Activated T-helper 2 cell treated with anti-CD3 and anti-CD28 coated beads, Interferon-gamma antibody, Interleukin-2, Interleukin-4, amounts not matched to agents 10 μg/mL and 5 μg/mL and 100 μg/mL, durations not matched to agents 14 hours and 24 hours and 36 hours (primary cell): Measurements from ENCODE around the gene ARHGAP30. TPM values are rescaled to one million over a fixed set of nuclear protein-coding genes. Genes with fewer than 3 reads are reported as not detected.
"Not testable (repeated sequence)": the region's sequence is repeated elsewhere in the genome, so short reads cannot be mapped to it uniquely, and the experiment has no call there.

Experiments
- DNase-seq: peaks from one replicate; pipeline ENCODE4 v3.0.0; 2021; ENCODE audit warnings: low spot score
- H3K27ac Mint-ChIP-seq: one replicate; pipeline ENCODE4 v1.8.0; 2021; ENCODE audit warnings: mixed read lengths
- H3K27me3 Mint-ChIP-seq: one replicate; pipeline ENCODE4 v1.8.0; 2021; ENCODE audit warnings: low read depth, mixed read lengths
- H3K36me3 Mint-ChIP-seq: one replicate; pipeline ENCODE4 v1.8.0; 2021; ENCODE audit warnings: low read depth, mixed read lengths
- H3K4me1 Mint-ChIP-seq: one replicate; pipeline ENCODE4 v1.8.0; 2021; ENCODE audit warnings: low read depth, mixed read lengths
- H3K4me3 Mint-ChIP-seq: one replicate; pipeline ENCODE4 v1.8.0; 2021; ENCODE audit warnings: low read depth, mild to moderate bottlenecking, moderate library complexity, mixed read lengths
- H3K9me3 Mint-ChIP-seq: one replicate; pipeline ENCODE4 v1.8.0; 2021; ENCODE audit warnings: mixed read lengths
- intact Hi-C: fragments of 100-400 bp; cut with micrococcal nuclease; formaldehyde crosslinking; loops from one replicate; pipeline ENCODE4 v1.15.1; 2023
- total RNA-seq: library from RNA; stranded (reverse); gene quantifications from 2 replicates; pipeline ENCODE4 v1.2.3, GENCODE V29; 2022

ARHGAP30 gene
- total RNA-seq, 1 donor from 2014 or later = 161 TPM

DNA sequence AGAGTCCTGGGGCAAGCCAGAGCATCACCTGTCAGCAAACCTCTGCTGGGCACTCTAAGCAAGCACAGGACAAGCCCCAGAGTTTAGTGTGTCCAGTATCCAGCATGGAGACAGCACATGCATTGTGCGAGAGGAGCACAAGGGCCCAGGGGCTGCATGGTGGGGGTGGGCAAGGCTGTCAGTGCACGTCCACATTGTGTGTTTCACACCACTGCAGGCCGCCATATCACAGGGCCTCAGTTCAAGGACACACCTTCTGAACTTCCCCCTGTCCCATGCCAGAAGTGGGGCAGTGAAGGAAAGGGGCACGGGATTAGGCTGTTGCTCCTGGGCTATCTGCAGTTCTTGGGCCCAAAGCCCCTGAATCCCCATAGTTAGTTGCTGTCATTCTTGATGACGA is 30.1 kb downstream of the ARHGAP30 start:
- peak overlapping the region; percentile 76 for H3K4me3 Mint-ChIP-seq
- H3K27me3 Mint-ChIP-seq = no peaks in the 10 kb centered on the region
- peak overlapping the region; percentile 79 for H3K27ac Mint-ChIP-seq
- no peaks in the 10 kb centered on the region for H3K9me3 Mint-ChIP-seq
- peaks cover 39% of the 10 kb centered on the region for H3K4me1 Mint-ChIP-seq
- intact Hi-C loops = no loop called here
- DNase-seq = no peak
- H3K36me3 Mint-ChIP-seq = peaks cover 43% of the 10 kb centered on the region

DNA sequence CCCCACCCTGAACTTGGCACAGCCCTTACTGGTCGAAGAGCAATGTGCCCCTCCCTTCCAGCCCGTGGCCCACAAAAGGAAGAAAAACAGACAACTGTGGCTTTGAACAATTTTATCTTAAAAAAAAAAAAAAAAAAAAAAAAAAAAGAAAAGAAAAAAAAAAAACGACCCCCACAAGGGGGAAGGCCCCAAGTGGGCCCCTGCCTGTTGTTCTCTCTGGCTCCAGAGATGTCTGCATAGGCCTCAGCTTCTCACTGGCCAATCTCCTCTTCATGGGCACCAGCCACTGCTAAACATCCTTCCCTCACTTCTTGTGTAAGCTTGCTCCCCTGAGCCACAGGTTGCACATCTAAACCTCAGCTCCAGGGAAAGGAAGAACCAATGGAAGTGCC is 30.5 kb downstream of the ARHGAP30 start:
- intact Hi-C loops = no loop called here
- Mint-ChIP-seq H3K27ac (peak overlapping the region; percentile 82), H3K27me3 (no peaks in the 10 kb centered on the region), H3K36me3 (peaks cover 43% of the 10 kb centered on the region), H3K9me3 (no peaks in the 10 kb centered on the region), H3K4me3 (peak overlapping the region; percentile 90), H3K4me1 (peaks cover 35% of the 10 kb centered on the region)
- no peak for DNase-seq

DNA sequence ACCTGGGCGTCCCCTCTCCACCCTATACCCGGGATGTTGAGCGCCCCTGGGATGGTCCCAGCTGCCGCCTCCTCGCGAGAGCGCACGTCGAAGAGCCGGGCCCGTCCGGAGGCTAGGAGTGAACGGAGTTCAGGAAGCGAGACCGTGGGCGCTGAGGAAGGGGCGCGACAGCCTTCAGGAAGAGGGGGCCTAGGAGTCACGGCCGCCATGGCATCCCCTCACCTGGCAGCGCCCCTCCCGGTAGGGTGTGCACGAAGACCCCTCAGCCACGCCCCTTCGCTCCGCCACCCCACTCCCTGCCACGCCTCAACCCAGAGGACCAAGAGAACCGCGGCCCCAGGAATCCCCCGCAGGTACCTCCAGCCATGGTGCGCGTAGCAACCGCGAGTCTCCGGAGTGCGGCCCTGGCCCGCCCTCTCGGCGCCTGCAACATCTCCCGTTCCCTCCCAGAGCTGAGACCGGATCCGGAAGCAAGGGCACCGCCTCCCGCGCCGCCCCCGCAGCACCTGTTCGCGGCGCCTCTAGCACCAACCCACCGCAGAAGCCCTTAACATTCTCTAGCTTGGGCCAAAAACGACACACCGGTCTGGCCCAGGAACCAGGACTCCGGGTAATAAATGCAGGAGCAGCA is 31.1 kb downstream of the ARHGAP30 start, which contains the start of gene TSTD1:
TSS of gene TSTD1 (minus strand) at position 442 of the 631 bp plus-strand sequence. CDS start at position 367, 75 bp downstream.
- Mint-ChIP-seq H3K4me1 (peaks cover 33% of the 10 kb centered on the region), H3K9me3 (no peaks in the 10 kb centered on the region)

DNA sequence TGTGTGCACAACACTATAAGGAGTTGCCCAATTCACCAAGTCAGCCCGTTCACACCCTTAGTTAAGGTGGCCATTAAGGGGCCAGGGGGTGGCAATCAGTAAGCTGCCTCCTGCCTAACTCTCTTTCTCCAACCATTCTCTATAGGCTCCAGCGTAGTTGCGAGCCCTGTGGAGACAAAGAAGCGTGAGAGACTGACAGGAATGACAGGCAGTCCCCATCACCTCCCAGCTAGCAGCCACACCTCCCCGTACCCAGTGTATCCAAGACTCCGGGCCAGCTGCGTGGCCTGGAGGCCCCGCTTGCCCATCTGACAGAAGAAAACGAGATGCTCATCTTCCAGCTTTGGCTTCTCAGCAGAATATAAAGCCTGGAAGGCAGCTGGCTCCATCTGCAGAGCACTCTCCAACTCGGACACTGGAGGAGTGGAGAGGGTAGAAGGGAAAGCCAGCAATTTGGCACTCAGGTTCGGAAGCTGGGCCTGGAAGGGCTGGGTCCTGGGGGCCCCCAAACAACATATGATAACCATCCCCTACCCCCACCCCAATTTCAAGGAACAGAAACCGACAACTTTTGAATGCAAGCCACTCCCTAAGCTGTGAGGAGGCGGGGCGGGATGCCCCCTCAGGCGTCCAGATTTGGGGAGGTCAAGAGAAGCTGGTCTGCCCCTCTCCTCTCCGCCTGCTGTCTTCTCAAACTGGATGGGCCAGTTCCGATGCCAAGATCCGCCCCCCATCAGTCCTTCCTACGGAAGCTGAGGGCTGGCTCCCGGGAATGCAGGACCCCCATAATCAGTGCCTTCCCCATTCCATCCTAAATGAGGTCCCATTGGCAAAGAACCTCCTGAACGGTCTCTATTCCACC is 31.8 kb downstream of the ARHGAP30 start:
- Mint-ChIP-seq H3K27me3 (no peaks in the 10 kb centered on the region), H3K9me3 (no peaks in the 10 kb centered on the region), H3K27ac (peak overlapping the region; percentile 22), H3K4me1 (peaks cover 35% of the 10 kb centered on the region), H3K4me3 (peak overlapping the region; percentile 90), H3K36me3 (peaks cover 44% of the 10 kb centered on the region)
- intact Hi-C loops = no loop called here
- no peak for DNase-seq

More for the DNA sequence above, 31.1 kb downstream of the ARHGAP30 start, which contains the start of gene TSTD1:
- intact Hi-C loops = no loop called here
- peak; percentile 81 for DNase-seq
- peak within 1 kb of the TSS; percentile 82 for H3K27ac Mint-ChIP-seq
- H3K4me3 Mint-ChIP-seq = peak within 1 kb of the TSS; percentile 90
- H3K27me3 Mint-ChIP-seq = no peaks in the 10 kb centered on the region
- peaks cover 43% of the 10 kb centered on the region for H3K36me3 Mint-ChIP-seq

DNA sequence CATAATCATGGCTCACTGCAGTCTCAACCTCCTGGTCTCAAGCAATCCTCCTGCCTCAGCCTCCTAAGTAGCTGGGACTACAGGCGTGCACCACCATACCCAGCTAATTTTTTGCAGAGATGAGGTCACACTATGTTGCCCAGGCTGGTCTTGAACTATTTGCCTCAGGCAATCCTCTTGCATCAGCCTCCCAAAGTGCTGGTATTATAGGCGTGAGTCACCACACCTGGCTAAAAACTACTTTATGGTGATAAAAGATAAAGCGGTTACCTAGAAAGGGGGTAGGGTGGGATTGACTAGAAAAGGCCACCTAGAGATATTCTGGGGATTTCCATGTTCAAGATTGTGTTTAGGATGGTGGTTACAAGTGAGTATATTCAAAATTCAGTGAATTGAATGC is 35.9 kb downstream of the ARHGAP30 start:
- H3K27ac Mint-ChIP-seq = no peak overlapping the region
- H3K9me3 Mint-ChIP-seq = no peaks in the 10 kb centered on the region
- H3K27me3 Mint-ChIP-seq = no peaks in the 10 kb centered on the region
- peaks cover 27% of the 10 kb centered on the region for H3K4me1 Mint-ChIP-seq
- intact Hi-C loops = loop anchor here (5.0 kb wide), 1 partner anchor 36 kb away; no protein-coding TSS in a partner anchor
- no peak for DNase-seq
- H3K36me3 Mint-ChIP-seq = peaks cover 27% of the 10 kb centered on the region
- no peak overlapping the region for H3K4me3 Mint-ChIP-seq

DNA sequence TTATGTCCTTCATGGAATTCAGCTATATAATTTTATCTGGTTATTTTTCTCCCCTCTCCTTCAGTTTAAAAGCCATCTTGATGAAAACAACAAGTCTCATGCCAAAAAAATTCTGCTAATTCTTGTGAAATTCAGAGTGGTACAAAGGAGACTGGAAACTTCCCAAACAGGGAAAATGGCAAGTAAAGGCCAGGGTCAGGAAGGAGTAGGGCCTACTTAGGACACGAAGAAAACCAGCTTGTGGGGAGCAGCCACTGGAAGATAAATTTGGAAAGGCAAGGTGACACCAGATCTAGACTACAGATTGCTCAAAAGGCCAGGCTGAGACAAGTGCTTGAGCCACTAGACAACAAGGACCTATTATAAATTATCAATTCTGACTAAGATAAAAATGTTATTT is 37.3 kb downstream of the ARHGAP30 start:
- DNase-seq = no peak
- peak overlapping the region; percentile 72 for H3K27ac Mint-ChIP-seq
- intact Hi-C loops = loop anchor here (1.0 to 5.0 kb wide), 2 partner anchors 19 to 35 kb away; no protein-coding TSS in a partner anchor

DNA sequence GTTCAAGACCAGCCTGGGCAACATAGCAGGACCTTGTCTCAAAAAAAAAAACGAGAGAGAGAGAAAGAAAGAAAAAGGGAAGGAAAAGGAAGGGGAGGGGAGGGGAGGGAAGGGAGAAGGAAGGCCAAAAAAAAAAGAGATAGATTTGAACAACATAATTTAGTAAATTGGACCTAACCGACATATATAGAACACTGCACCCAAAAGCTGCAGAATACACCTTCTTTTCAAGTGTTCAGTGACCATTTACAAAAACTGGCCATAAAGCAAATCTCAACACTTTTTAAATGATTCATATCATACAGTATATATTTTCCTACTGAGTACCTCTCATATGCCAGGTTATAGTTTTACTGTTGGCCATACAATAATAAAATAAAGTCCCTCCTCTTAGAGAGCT is 37.8 kb downstream of the ARHGAP30 start:
- peaks cover 4% of the 10 kb centered on the region for H3K9me3 Mint-ChIP-seq
- DNase-seq = no peak
- peaks cover 18% of the 10 kb centered on the region for H3K4me1 Mint-ChIP-seq
- H3K27me3 Mint-ChIP-seq = no peaks in the 10 kb centered on the region
- no peak overlapping the region for H3K4me3 Mint-ChIP-seq
- intact Hi-C loops = loop anchor here (1.0 to 5.0 kb wide), 2 partner anchors 19 to 35 kb away; no protein-coding TSS in a partner anchor
- peak overlapping the region; percentile 55 for H3K27ac Mint-ChIP-seq
- H3K36me3 Mint-ChIP-seq = peaks cover 25% of the 10 kb centered on the region

More for the DNA sequence above, 37.3 kb downstream of the ARHGAP30 start:
- no peaks in the 10 kb centered on the region for H3K9me3 Mint-ChIP-seq
- H3K4me1 Mint-ChIP-seq = peaks cover 17% of the 10 kb centered on the region
- peaks cover 25% of the 10 kb centered on the region for H3K36me3 Mint-ChIP-seq
- H3K27me3 Mint-ChIP-seq = no peaks in the 10 kb centered on the region
- peak overlapping the region; percentile 40 for H3K4me3 Mint-ChIP-seq

DNA sequence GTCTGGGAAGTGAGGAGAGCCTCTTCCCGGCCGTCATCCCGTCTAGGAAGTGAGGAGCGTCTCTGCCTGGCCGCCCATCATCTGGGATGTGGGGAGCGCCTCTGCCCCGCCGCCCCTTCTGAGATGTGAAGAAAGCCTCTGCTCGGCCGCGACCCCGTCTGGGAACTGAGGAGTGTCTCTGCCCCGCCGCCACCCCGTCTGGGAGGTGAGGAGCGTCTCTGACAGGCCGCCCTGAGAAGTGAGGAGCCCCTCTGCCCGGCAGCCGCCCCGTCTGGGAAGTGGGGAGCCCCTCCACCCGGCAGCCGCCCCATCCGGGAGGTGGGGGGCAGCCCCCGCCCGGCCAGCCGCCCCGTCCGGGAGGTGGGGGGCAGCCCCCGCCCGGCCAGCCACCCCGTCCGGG is 40.2 kb downstream of the ARHGAP30 start:
- H3K27ac Mint-ChIP-seq, H3K27me3 Mint-ChIP-seq, intact Hi-C loops, DNase-seq, H3K4me3 Mint-ChIP-seq, H3K9me3 Mint-ChIP-seq: not testable (repeated sequence)
- Mint-ChIP-seq H3K36me3 (peaks cover 27% of the 10 kb centered on the region), H3K4me1 (peaks cover 21% of the 10 kb centered on the region)

DNA sequence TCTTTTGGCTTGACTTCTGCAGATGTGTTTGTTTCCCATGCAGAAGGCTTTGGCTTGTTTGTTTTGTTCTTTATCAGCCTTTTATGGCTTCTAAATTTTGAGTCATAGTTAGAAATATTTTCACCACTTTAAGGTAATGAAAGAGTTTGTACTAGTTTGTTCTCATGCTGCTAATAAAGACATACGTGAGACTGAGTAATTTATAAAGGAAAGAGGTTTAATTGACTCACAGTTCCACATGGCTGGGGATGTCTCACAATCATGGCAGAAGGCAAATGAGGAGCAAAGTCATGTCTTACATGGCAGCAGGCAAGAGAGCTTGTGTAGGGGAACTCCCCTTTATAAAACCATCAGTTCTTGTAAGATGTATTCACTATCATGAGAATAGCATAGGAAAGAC is 42.7 kb downstream of the ARHGAP30 start:
- H3K27me3 Mint-ChIP-seq, H3K4me3 Mint-ChIP-seq, DNase-seq, intact Hi-C loops, H3K9me3 Mint-ChIP-seq: not testable (repeated sequence)
- peak overlapping the region; percentile 34 for H3K27ac Mint-ChIP-seq
- peaks cover 15% of the 10 kb centered on the region for H3K4me1 Mint-ChIP-seq
- H3K36me3 Mint-ChIP-seq = peaks cover 23% of the 10 kb centered on the region

DNA sequence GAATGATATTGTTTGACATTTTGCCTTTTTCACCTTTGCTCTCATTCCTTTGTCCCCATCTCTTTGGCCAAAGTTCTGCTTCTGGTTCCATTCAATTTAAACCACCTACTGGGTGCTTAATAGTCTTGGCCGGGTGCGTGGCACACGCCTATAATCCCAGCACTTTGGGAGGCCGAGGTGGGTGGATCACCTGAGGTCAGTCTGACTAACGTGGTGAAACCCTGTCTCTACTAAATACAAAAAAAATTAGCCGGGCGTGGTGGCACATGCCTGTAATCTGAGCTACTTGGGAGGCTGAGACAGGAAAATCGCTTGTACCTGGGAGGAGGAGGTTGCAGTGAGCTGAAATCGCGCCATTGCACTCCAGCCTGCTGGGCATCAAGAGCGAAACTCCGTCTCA is 47.3 kb downstream of the ARHGAP30 start:
- DNase-seq, intact Hi-C loops, H3K36me3 Mint-ChIP-seq, H3K27me3 Mint-ChIP-seq, H3K9me3 Mint-ChIP-seq, H3K27ac Mint-ChIP-seq: not testable (repeated sequence)
- peaks cover 41% of the 10 kb centered on the region for H3K4me1 Mint-ChIP-seq
- H3K4me3 Mint-ChIP-seq = peak overlapping the region; percentile 91

DNA sequence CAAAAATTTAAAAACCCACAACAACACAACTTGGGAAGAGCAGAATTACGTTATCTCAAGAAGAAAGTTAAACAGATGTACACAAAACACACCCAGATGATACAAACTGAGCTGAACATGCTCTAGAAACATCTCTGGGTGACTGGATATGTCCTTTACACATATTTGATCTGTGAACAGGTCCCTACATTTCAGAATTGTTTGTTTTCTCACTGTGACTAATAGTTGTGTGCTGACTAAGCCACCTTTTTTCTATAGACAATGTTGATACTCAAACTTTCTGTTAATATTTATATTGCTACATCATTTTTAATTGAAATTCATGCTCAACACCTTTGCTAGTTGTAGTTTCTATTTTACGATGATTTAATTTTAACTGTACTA is 47.7 kb downstream of the ARHGAP30 start:
- Mint-ChIP-seq H3K27ac (peak overlapping the region; percentile 83), H3K9me3 (peaks cover 3% of the 10 kb centered on the region), H3K4me1 (peaks cover 38% of the 10 kb centered on the region), H3K36me3 (peaks cover 3% of the 10 kb centered on the region), H3K27me3 (no peaks in the 10 kb centered on the region), H3K4me3 (peak overlapping the region; percentile 91)
- DNase-seq = no peak
- intact Hi-C loops = loop anchor here (1.0 kb wide), 1 partner anchor 9 kb away; no protein-coding TSS in a partner anchor

DNA sequence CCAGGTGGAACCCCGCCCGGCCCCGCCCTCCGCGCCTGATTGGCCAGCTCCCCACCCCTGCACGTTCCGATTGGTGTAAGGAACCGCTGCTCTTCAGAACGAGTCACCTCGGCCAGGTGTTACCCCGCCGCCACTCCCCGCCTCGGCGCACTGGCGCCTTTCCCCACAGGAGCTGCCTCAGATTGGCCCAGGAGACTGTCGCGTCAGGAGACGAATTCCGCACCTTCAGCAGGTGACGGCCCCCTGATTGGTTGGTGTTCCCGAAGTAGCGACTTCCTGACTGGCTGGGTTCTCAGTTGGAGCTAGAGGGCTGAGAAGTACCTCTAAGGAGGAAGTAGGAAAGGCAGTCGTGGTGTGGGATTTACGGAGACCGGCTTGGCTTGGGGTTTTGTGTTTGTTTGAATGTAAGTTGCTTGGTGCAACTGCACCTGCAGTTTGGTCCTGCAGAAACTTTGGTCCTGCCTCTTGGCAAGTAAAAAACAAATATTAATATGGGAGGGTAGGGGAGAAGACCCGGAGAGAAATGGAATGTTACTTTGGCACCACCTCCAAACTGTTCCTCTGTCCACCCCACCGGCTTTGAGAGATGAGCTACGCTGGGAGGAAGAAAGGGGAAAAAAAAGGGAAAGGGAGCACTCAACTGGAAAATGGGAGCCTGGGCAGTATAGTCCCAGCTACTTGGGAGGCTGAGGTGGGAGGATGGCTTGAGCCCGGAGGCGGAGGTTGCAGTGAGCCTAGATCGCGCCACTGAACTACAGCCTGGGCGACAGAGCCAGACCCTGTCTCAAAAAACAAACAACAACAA is 48.3 kb downstream of the ARHGAP30 start:
- DNase-seq = peak; percentile 74
- Mint-ChIP-seq H3K36me3 (no peaks in the 10 kb centered on the region), H3K4me3 (peak overlapping the region; percentile 91), H3K27me3 (no peaks in the 10 kb centered on the region), H3K4me1 (peaks cover 38% of the 10 kb centered on the region), H3K27ac (peak overlapping the region; percentile 83), H3K9me3 (no peaks in the 10 kb centered on the region)
- intact Hi-C loops = loop anchor here (1.0 kb wide), 1 partner anchor 8 kb away; no protein-coding TSS in a partner anchor
